GM12878 (cell line): ENCODE results near the gene KDM6A. TPM values are rescaled to one million over a fixed set of nuclear protein-coding genes. Genes with fewer than 3 reads are reported as not detected.
A peak's percentile ranks its signal among the peaks of the same experiment; 100 is the strongest.

Source experiments
- ATAC-seq: fragments of 200-7000 bp; cut with Tn5 transposase; 3 replicates; pipeline ENCODE4 v1.9.1; 2020; ENCODE audit warnings: mild to moderate bottlenecking, moderate library complexity
- BruUV-seq: library from RNA; stranded (reverse); fragments of 400-500 nt; replicated peaks from 2 replicates; lab custom pipeline; 2021; lab: Mats Ljungman, UMichigan
- CTCF ChIA-PET: fragments of 300-600 bp; sonication (Branson Sonifier 250); formaldehyde crosslinking; extraction: SDS; loops from one replicate; lab custom pipeline; 2021; ENCODE audit warnings: inconsistent platforms; lab: Yijun Ruan, JAX
- POLR2A ChIA-PET: fragments of 350-600 bp; formaldehyde crosslinking; extraction: SDS; loops from one replicate; lab custom pipeline; 2021; ENCODE audit warnings: inconsistent platforms; lab: Charles Lee
- RAD21 ChIA-PET: fragments of 300-600 bp; sonication (Branson Sonifier 250); formaldehyde crosslinking; loops from one replicate; lab custom pipeline; 2023; ENCODE audit warnings: antibody characterized with exemption; ENCODE audit not compliant: unreplicated experiment; lab: Charles Lee
- SMC1A ChIA-PET: fragments of 300-600 bp; sonication (Branson Sonifier 250); formaldehyde crosslinking; loops from one replicate; lab custom pipeline; 2023; ENCODE audit not compliant: unreplicated experiment, uncharacterized antibody; lab: Charles Lee
- DNase-seq: peaks from one replicate; pipeline ENCODE4 v3.0.0-alpha.2; 2011; ENCODE audit warnings: low read depth, low spot score
- FAIRE-seq: peaks from 3 replicates; lab custom pipeline; 2011; peaks lifted over from hg19 to GRCh38; lab: Jason Lieb, UNC
- H2AFZ ChIP-seq: 2 replicates; pipeline ENCODE4 v1.6.0; 2011; ENCODE audit warnings: low read depth, low read length, control low read depth; ENCODE audit not compliant: control insufficient read depth
- H3K27ac ChIP-seq: 2 replicates; pipeline ENCODE4 v1.5.1; 2011; ENCODE audit warnings: control low read depth; ENCODE audit not compliant: control insufficient read depth, insufficient read depth
- H3K27me3 ChIP-seq, 2 experiments: replicated peaks in 1 of 2; 2 replicates each; pipeline versions ENCODE4 v1.6.0 to v1.6.1; 2011; ENCODE audit warnings: low read length in 1 of 2; ENCODE audit not compliant: control insufficient read depth in 2 of 2, insufficient read depth in 2 of 2
- H3K36me3 ChIP-seq, 2 experiments: 2 replicates each; pipeline ENCODE4 v1.5.1; 2011; ENCODE audit warnings: low read length in 1 of 2; ENCODE audit not compliant: control insufficient read depth in 2 of 2, insufficient read depth in 2 of 2
- H3K4me1 ChIP-seq: 2 replicates; pipeline ENCODE4 v1.6.1; 2011; ENCODE audit warnings: mild to moderate bottlenecking, low read length, moderate library complexity, mixed read lengths; ENCODE audit not compliant: control insufficient read depth, insufficient read depth
- H3K4me2 ChIP-seq: 2 replicates; pipeline ENCODE4 v1.6.0; 2011; ENCODE audit warnings: control low read depth; ENCODE audit not compliant: control insufficient read depth, insufficient read depth
- H3K4me3 ChIP-seq: fragments of 200-600 bp; sonication (generic); 2 replicates; pipeline ENCODE4 v1.5.1; 2016
- H3K79me2 ChIP-seq: 2 replicates; pipeline ENCODE4 v1.6.0; 2011; ENCODE audit warnings: low read length; ENCODE audit not compliant: control insufficient read depth, insufficient read depth
- H3K9ac ChIP-seq: 2 replicates; pipeline ENCODE4 v1.8.0; 2011; ENCODE audit warnings: low read length, control low read depth, mixed read lengths; ENCODE audit not compliant: control insufficient read depth, insufficient read depth
- H3K9me3 ChIP-seq: replicated peaks from 3 replicates; pipeline ENCODE4 v1.5.1; 2011; ENCODE audit warnings: mild to moderate bottlenecking, low read length; ENCODE audit not compliant: control insufficient read depth, insufficient read depth
- H4K20me1 ChIP-seq: 2 replicates; pipeline ENCODE4 v1.6.0; 2011; ENCODE audit not compliant: control insufficient read depth, insufficient read depth
- HCFC1 ChIP-seq: fragments of 150-350 bp; IDR thresholded peaks from 2 replicates; pipeline ENCODE4 v1.6.1; 2014; ENCODE audit warnings: low read length
- HSF1 ChIP-seq: fragments of 150-350 bp; IDR thresholded peaks from 2 replicates; pipeline ENCODE4 v1.6.1; 2014; ENCODE audit warnings: mild to moderate bottlenecking, low read depth, low read length
- JUNB ChIP-seq: IDR thresholded peaks from 2 replicates; pipeline ENCODE4 v1.6.1; 2016; ENCODE audit warnings: antibody characterized with exemption, mild to moderate bottlenecking
- NR2C1 ChIP-seq: fragments of 450-650 bp; IDR thresholded peaks from 2 replicates; pipeline ENCODE4 v1.6.1; 2017; ENCODE audit warnings: antibody characterized with exemption, mild to moderate bottlenecking, moderate library complexity
- PML ChIP-seq: IDR thresholded peaks from 2 replicates; pipeline ENCODE4 v1.6.1; 2012; ENCODE audit warnings: low read length, inconsistent platforms
- RELB ChIP-seq: fragments of 450-650 bp; IDR thresholded peaks from 2 replicates; pipeline ENCODE4 v1.6.1; 2017; ENCODE audit warnings: low read depth, mild to moderate bottlenecking, moderate library complexity
- TAF1 ChIP-seq: IDR thresholded peaks from 2 replicates; pipeline ENCODE4 v1.6.1; 2011; ENCODE audit warnings: mild to moderate bottlenecking, low read depth, low read length, borderline replicate concordance
- WGBS: methylation state at CpG from one replicate; pipeline ENCODE4 v1.1.6; 2016; ENCODE audit warnings: low lambda C conversion rate; ENCODE audit not compliant: insufficient replicate concordance, insufficient coverage; ENCODE audit errors: missing lambda C conversion rate; 5-methylcytosine and 5-hydroxymethylcytosine counted together
- in situ Hi-C: fragments of 300-500 bp; cut with MboI; formaldehyde crosslinking; loops from 9 replicates; pipeline ENCODE4 v1.14.3; 2018; ENCODE audit warnings: mixed read lengths
- intact Hi-C: fragments of 100-400 bp; cut with micrococcal nuclease; formaldehyde crosslinking; loops from one replicate; pipeline ENCODE4 v1.14.2; 2022; ENCODE audit not compliant: unreplicated experiment
- polyA plus RNA-seq, 11 experiments: library from polyadenylated mRNA; depleted of rRNA in 4 of 11; unstranded in 6 of 11; stranded (reverse) in 5 of 11; fragments of >200 nt; fragmentation: Nextera tagmentation in 4 of 11; fragmentation: Illumina TruSeq in 1 of 11; extraction: Ambion mirVana in 4 of 11; extraction: Trizol in 1 of 11; gene quantifications; 1 replicate in 1 of 11; 2 replicates in 10 of 11; pipeline versions ENCODE4 v1.2.1 to v1.2.3, GENCODE V29; 2011 to 2016; ENCODE audit warnings: inconsistent platforms in 2 of 11, missing spikeins in 2 of 11, low read depth in 1 of 11
- total RNA-seq, 4 experiments: library from RNA; depleted of rRNA in 3 of 4; stranded (reverse); fragments of >200 nt in 3 of 4; fragmentation: Illumina TruSeq in 1 of 4; extraction: Trizol in 1 of 4; gene quantifications; 2 replicates each; pipeline versions ENCODE4 v1.2.1 to v1.2.3, GENCODE V29; 2013 to 2021
- TF ChIP-seq, protein P1 (sequence below): fragments of 450-650 bp; IDR thresholded peaks from 2 replicates; pipeline ENCODE4 v1.6.1; 2017; ENCODE audit warnings: mild to moderate bottlenecking
- TF ChIP-seq, protein P2 (sequence below): fragments of 450-650 bp; IDR thresholded peaks from 2 replicates; pipeline ENCODE4 v1.6.1; 2016; ENCODE audit warnings: mild to moderate bottlenecking

The KDM6A gene
- total and polyA plus RNA-seq, 10 of the 15 experiments (the other 5 are each of a cell fraction or from before 2014, with no cell fraction given), result 7.9 to 29.0 (median 20.4) TPM

DNA sequence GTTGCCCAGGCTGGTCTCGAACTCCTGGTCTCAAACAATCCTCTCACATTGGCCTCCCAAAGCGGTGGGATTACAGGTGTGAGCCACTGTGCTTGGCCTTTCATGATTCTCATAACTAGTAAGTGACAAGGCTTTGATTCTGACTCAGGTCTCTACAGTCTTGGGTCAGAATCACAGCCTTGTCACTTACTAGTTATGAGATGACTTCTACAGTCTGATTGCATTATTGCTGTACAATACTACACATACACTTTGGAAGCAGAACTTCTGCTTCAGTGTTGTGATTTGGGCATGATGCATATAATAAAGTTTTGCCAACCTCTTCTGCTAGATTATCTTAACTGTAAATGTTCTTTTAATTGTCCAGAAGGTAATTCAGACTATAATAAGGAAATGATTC, 123.3 kb downstream of the KDM6A start:
- Histone ChIP-seq H3K36me3 (peaks cover 0 to 3% of the 10 kb centered on the region in 2 experiments; a peak in 1 of 4 replicates), H4K20me1 (no peaks in the 10 kb centered on the region), H3K27ac (no peak overlapping the region; the same call in 1 of the 2 replicates), H3K9me3 (no peaks in the 10 kb centered on the region; the same call in 1 of the 3 replicates), H3K4me1 (peaks cover 21% of the 10 kb centered on the region), H3K4me2 (no peak overlapping the region), H3K9ac (no peak overlapping the region), H3K4me3 (no peak overlapping the region), H3K27me3 (no peaks in the 10 kb centered on the region), H3K79me2 (peaks cover 32% of the 10 kb centered on the region), H2AFZ (no peak overlapping the region)
- ATAC-seq (peak; percentile 63), DNase-seq (no peak), FAIRE-seq (no peak)
- SMC1A ChIA-PET, result interaction anchor here (0.8 to 3.1 kb wide), 3 partner anchors 12 to 124 kb away, joined by 3 to 12 read pairs (median 6); partner anchors contain the start of gene KDM6A
- RAD21 ChIA-PET, result no interaction called here
- WGBS, result 61% methylated on average over 2 of the region's 2 CpGs
- in situ Hi-C loops, result no loop called here
- no peak for TF ChIP-seq HSF1
- peak; percentile 39 for TF ChIP-seq JUNB
- POLR2A ChIA-PET, result no interaction called here
- CTCF ChIA-PET, result interaction anchor here (1.3 kb wide), 1 partner anchor 79 kb away, joined by 3 read pairs; no protein-coding TSS in a partner anchor
- no TSS peak for BruUV-seq
- intact Hi-C loops, result no loop called here

- DNase-seq, result no peak
- 66% methylated on average over 10 of the region's 10 CpGs for WGBS
- ChIA-PET POLR2A (no interaction called here), CTCF (interaction anchor here (0.6 to 1.3 kb wide), 4 partner anchors 11 to 78 kb away, joined by 3 to 4 read pairs (median 3); no protein-coding TSS in a partner anchor), SMC1A (interaction anchor here (0.5 to 3.1 kb wide), 5 partner anchors 10 to 125 kb away, joined by 3 to 12 read pairs (median 4); partner anchors contain the start of gene KDM6A), RAD21 (interaction anchor here (0.9 to 1.3 kb wide), 4 partner anchors 9 to 125 kb away, joined by 3 to 5 read pairs (median 4); partner anchors contain the start of gene KDM6A)
- Histone ChIP-seq H3K36me3 (peaks cover 0 to 3% of the 10 kb centered on the region in 2 experiments; a peak in 1 of 4 replicates), H3K4me1 (peaks cover 21% of the 10 kb centered on the region), H4K20me1 (no peaks in the 10 kb centered on the region), H3K79me2 (peaks cover 36% of the 10 kb centered on the region), H3K9me3 (no peaks in the 10 kb centered on the region; the same call in 1 of the 3 replicates), H3K9ac (peak overlapping the region; percentile 15; the same call in 1 of the 2 replicates), H3K4me3 (peak overlapping the region; percentile 55), H3K27ac (peak overlapping the region; percentile 83), H3K27me3 (no peaks in the 10 kb centered on the region), H2AFZ (no peak overlapping the region), H3K4me2 (peak overlapping the region; percentile 75)
- peak; percentile 69 for ATAC-seq
- FAIRE-seq, result no peak
- BruUV-seq, result no TSS peak
- in situ Hi-C loops, result no loop called here
- intact Hi-C loops, result no loop called here
- no peak for TF ChIP-seq TAF1
- TF ChIP-seq PML, result 0 out of 2 replicates have a peak, but pooled peaks have one; percentile 24
- TF ChIP-seq, protein P1, sequence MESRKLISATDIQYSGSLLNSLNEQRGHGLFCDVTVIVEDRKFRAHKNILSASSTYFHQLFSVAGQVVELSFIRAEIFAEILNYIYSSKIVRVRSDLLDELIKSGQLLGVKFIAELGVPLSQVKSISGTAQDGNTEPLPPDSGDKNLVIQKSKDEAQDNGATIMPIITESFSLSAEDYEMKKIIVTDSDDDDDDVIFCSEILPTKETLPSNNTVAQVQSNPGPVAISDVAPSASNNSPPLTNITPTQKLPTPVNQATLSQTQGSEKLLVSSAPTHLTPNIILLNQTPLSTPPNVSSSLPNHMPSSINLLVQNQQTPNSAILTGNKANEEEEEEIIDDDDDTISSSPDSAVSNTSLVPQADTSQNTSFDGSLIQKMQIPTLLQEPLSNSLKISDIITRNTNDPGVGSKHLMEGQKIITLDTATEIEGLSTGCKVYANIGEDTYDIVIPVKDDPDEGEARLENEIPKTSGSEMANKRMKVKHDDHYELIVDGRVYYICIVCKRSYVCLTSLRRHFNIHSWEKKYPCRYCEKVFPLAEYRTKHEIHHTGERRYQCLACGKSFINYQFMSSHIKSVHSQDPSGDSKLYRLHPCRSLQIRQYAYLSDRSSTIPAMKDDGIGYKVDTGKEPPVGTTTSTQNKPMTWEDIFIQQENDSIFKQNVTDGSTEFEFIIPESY, result no peak
- TF ChIP-seq HCFC1, result no peak
- no peak for TF ChIP-seq RELB
- TF ChIP-seq, protein P2, sequence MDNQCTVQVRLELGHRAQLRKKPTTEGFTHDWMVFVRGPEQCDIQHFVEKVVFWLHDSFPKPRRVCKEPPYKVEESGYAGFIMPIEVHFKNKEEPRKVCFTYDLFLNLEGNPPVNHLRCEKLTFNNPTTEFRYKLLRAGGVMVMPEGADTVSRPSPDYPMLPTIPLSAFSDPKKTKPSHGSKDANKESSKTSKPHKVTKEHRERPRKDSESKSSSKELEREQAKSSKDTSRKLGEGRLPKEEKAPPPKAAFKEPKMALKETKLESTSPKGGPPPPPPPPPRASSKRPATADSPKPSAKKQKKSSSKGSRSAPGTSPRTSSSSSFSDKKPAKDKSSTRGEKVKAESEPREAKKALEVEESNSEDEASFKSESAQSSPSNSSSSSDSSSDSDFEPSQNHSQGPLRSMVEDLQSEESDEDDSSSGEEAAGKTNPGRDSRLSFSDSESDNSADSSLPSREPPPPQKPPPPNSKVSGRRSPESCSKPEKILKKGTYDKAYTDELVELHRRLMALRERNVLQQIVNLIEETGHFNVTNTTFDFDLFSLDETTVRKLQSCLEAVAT, result peak; percentile 83
- TF ChIP-seq NR2C1, result no peak
Measured at GRCh38 chrX:44997282-44997812, 124.4 kb downstream of the KDM6A start.
